Ectodermal cell (in vitro differentiated cells): ENCODE measurements around the gene PCDH15.

Experiments
- H3K27ac ChIP-seq: 2 replicates; pipeline ENCODE4 v1.7.0; 2013; ENCODE audit warnings: mild to moderate bottlenecking, low read depth, low read length; ENCODE audit not compliant: insufficient read depth, poor library complexity, severe bottlenecking
- H3K27me3 ChIP-seq: 2 replicates; pipeline ENCODE4 v1.7.0; 2013; ENCODE audit warnings: mild to moderate bottlenecking, low read length; ENCODE audit not compliant: insufficient read depth, control insufficient read depth, poor library complexity, severe bottlenecking
- H3K36me3 ChIP-seq: one replicate; pipeline ENCODE4 v1.7.0; 2013; ENCODE audit warnings: low read length; ENCODE audit not compliant: control insufficient read depth, insufficient read depth
- H3K4me1 ChIP-seq: one replicate; pipeline ENCODE4 v1.7.0; 2013; ENCODE audit warnings: low read length; ENCODE audit not compliant: control insufficient read depth, insufficient read depth
- H3K4me3 ChIP-seq: 2 replicates; pipeline ENCODE4 v1.7.0; 2013; ENCODE audit warnings: low read depth, low read length, control low read depth; ENCODE audit not compliant: insufficient read depth
- H3K9me3 ChIP-seq: 2 replicates; pipeline ENCODE4 v1.7.0; 2013; ENCODE audit warnings: mild to moderate bottlenecking, low read length, moderate library complexity; ENCODE audit not compliant: control insufficient read depth
- WGBS, 2 experiments: methylation state at CpG; one replicate each; pipeline ENCODE4 v1.1.7; 2013; ENCODE audit warnings: missing lambda C conversion rate in 2 of 2; 5-methylcytosine and 5-hydroxymethylcytosine counted together

The PCDH15 gene

GRCh38 chr10:54130394-54130793 is 670.6 kb downstream of the PCDH15 start:
- Histone ChIP-seq H3K27me3 (no peaks in the 10 kb centered on the region), H3K4me3 (no peak overlapping the region), H3K9me3 (no peaks in the 10 kb centered on the region), H3K4me1 (no peaks in the 10 kb centered on the region), H3K36me3 (no peaks in the 10 kb centered on the region), H3K27ac (no peak overlapping the region)
- 85 to 89% methylated on average over 6 of the region's 6 CpGs for WGBS, 2 experiments

- Histone ChIP-seq H3K4me1 (no peaks in the 10 kb centered on the region), H3K9me3 (no peaks in the 10 kb centered on the region), H3K36me3 (no peaks in the 10 kb centered on the region), H3K27ac (no peak overlapping the region), H3K4me3 (no peak overlapping the region), H3K27me3 (no peaks in the 10 kb centered on the region)
- WGBS, 2 experiments: 87 to 97% methylated on average over 3 of the region's 3 CpGs
These were observed 675.8 kb downstream of the PCDH15 start for GRCh38 chr10:54125098-54125747.

- WGBS, 2 experiments: 95 to 97% methylated on average over 5 to 6 of the region's 6 CpGs
- H3K36me3 ChIP-seq: no peaks in the 10 kb centered on the region
- H3K27me3 ChIP-seq: no peaks in the 10 kb centered on the region
- no peak overlapping the region for H3K4me3 ChIP-seq
- no peak overlapping the region for H3K27ac ChIP-seq
- no peaks in the 10 kb centered on the region for H3K4me1 ChIP-seq
- no peaks in the 10 kb centered on the region for H3K9me3 ChIP-seq
These were observed 676.7 kb downstream of the PCDH15 start for GRCh38 chr10:54124209-54124885.

- Histone ChIP-seq H3K27me3 (no peaks in the 10 kb centered on the region), H3K4me1 (no peaks in the 10 kb centered on the region), H3K4me3 (no peak overlapping the region), H3K36me3 (no peaks in the 10 kb centered on the region), H3K9me3 (no peaks in the 10 kb centered on the region), H3K27ac (no peak overlapping the region)
- 0% methylated on average over 1 of the region's 1 CpG for WGBS, 2 experiments
These were observed 680.2 kb downstream of the PCDH15 start for GRCh38 chr10:54120806-54121205.

GRCh38 chr10:54108961-54109360 is 692.1 kb downstream of the PCDH15 start:
- no peaks in the 10 kb centered on the region for H3K36me3 ChIP-seq
- no peak overlapping the region for H3K27ac ChIP-seq
- H3K27me3 ChIP-seq: no peaks in the 10 kb centered on the region
- H3K4me3 ChIP-seq: no peak overlapping the region
- H3K9me3 ChIP-seq: no peaks in the 10 kb centered on the region
- no peaks in the 10 kb centered on the region for H3K4me1 ChIP-seq
- 91 to 93% methylated on average over 2 of the region's 2 CpGs for WGBS, 2 experiments

GRCh38 chr10:54096892-54097291 is 704.1 kb downstream of the PCDH15 start:
- Histone ChIP-seq H3K27ac (no peak overlapping the region), H3K4me3 (no peak overlapping the region), H3K36me3 (no peaks in the 10 kb centered on the region), H3K9me3 (no peaks in the 10 kb centered on the region), H3K4me1 (no peaks in the 10 kb centered on the region), H3K27me3 (no peaks in the 10 kb centered on the region)
- 100% methylated on average over 1 of the region's 1 CpG; no CpG with 5 or more reads in 1 of the 2 experiments for WGBS, 2 experiments

- Histone ChIP-seq H3K4me1 (no peaks in the 10 kb centered on the region), H3K27me3 (no peaks in the 10 kb centered on the region), H3K36me3 (no peaks in the 10 kb centered on the region), H3K9me3 (no peaks in the 10 kb centered on the region), H3K4me3 (no peak overlapping the region), H3K27ac (no peak overlapping the region)
- WGBS, 2 experiments: 85 to 90% methylated on average over 5 of the region's 5 CpGs
These were observed 706.7 kb downstream of the PCDH15 start for GRCh38 chr10:54094321-54094720.

- 91 to 98% methylated on average over 2 of the region's 2 CpGs for WGBS, 2 experiments
- Histone ChIP-seq H3K27ac (no peak overlapping the region), H3K4me1 (no peaks in the 10 kb centered on the region)
These were observed 709.8 kb downstream of the PCDH15 start for GRCh38 chr10:54091237-54091636.

GRCh38 chr10:54081950-54082349 is 719.1 kb downstream of the PCDH15 start:
- Histone ChIP-seq H3K9me3 (no peaks in the 10 kb centered on the region), H3K36me3 (no peaks in the 10 kb centered on the region), H3K4me3 (no peak overlapping the region), H3K27ac (no peak overlapping the region), H3K27me3 (no peaks in the 10 kb centered on the region), H3K4me1 (no peaks in the 10 kb centered on the region)
- 53 to 65% methylated on average over 2 of the region's 2 CpGs for WGBS, 2 experiments

More at GRCh38 chr10:54091237-54091636, 709.8 kb downstream of the PCDH15 start:
- Histone ChIP-seq H3K36me3 (no peaks in the 10 kb centered on the region), H3K4me3 (no peak overlapping the region), H3K9me3 (no peaks in the 10 kb centered on the region), H3K27me3 (no peaks in the 10 kb centered on the region)

GRCh38 chr10:54067361-54067760 is 733.7 kb downstream of the PCDH15 start:
- no peaks in the 10 kb centered on the region for H3K4me1 ChIP-seq
- H3K4me3 ChIP-seq: no peak overlapping the region
- H3K36me3 ChIP-seq: no peaks in the 10 kb centered on the region
- no peaks in the 10 kb centered on the region for H3K27me3 ChIP-seq
- H3K27ac ChIP-seq: no peak overlapping the region
- no peaks in the 10 kb centered on the region for H3K9me3 ChIP-seq
- WGBS, 2 experiments: 100% methylated on average over 1 of the region's 1 CpG
